NCI-H2227 treated with DMSO at 0.1 percent for 48 hours (cell line): ENCODE data around the gene NXF3.
"Not testable (repeated sequence)": the region's sequence is repeated elsewhere in the genome, so short reads cannot be mapped to it uniquely, and the experiment has no call there.

Experiments
- DNase-seq: peaks from one replicate; lab custom pipeline; 2025; lab: John Stamatoyannopoulos, UW

Gene NXF3

GRCh38 chrX:103092942-103093341 is at the start of gene NXF3:
TSS of gene NXF3 (minus strand) at chrX:103093143. CDS start at chrX:103093023, 120 bp downstream.
- no peak for DNase-seq

DNA sequence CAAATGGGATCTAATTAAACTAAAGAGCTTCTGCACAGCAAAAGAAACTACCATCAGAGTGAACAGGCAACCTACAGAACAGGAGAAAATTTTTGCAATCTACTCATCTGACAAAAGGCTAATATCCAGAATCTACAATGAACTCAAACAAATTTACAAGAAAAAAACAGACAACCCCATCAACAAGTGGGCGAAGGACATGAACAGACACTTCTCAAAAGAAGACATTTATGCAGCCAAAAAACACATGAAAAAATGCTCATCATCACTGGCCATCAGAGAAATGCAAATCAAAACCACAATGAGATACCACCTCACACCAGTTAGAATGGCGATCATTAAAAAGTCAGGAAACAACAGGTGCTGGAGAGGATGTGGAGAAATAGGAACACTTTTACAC is 43.6 kb upstream of the NXF3 start:
- DNase-seq = not testable (repeated sequence)

GRCh38 chrX:103124284-103124683 is 31.3 kb upstream of the NXF3 start:
- DNase-seq = no peak

- DNase-seq = no peak
Measured at GRCh38 chrX:103120748-103121147, 27.8 kb upstream of the NXF3 start.

GRCh38 chrX:103116970-103117369 is 24.0 kb upstream of the NXF3 start:
- not testable (repeated sequence) for DNase-seq

- DNase-seq = not testable (repeated sequence)
Measured at GRCh38 chrX:103109497-103109896, 16.6 kb upstream of the NXF3 start.

DNA sequence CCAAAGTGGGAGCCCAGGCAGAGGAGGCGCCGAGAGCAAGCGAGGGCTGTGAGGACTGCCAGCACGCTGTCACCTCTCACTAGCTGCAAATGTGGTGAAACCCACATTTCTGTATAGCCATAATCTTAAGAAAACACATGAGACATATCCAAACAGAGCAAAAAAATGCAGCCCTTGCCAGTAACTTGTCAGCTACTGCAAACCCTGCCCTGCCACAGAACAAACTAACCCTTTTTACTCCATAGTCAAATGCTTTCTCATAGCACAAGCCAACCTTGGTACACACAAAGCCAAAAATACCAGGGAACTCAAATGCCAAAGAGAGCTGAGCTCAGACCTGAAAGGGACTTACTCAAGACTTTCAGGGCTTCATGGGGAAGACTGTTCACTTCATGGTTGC is 14.9 kb upstream of the NXF3 start:
- DNase-seq = no peak

- DNase-seq = not testable (repeated sequence)
Measured at GRCh38 chrX:103107227-103107737, 14.3 kb upstream of the NXF3 start.

DNA sequence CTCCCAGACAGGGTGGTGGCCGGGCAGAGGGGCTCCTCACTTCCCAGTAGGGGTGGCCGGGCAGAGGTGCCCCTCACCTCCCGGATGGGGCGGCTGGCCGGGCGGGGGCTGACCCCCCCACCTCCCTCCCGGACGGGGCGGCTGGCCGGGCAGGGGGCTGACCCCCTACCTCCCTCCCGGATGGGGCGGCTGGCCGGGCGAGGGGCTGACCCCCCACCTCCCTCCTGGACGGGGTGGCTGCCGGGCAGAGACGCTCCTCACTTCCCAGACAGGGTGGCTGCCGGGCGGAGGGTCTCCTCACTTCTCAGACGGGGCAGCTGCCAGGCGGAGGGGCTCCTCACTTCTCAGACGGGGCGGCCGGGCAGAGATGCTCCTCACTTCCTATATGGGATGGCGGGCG is 11.4 kb upstream of the NXF3 start:
- not testable (repeated sequence) for DNase-seq

DNA sequence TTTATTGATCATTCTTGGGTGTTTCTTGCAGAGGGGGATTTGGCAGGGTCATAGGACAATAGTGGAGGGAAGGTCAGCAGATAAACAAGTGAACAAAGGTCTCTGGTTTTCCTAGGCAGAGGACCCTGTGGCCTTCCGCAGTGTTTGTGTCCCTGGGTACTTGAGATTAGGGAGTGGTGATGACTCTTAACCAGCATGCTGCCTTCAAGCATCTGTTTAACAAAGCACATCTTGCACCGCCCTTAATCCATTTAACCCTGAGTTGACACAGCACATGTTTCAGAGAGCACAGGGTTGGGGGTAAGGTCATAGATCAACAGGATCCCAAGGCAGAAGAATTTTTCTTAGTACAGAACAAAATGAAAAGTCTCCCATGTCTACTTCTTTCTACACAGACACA is 10.9 kb upstream of the NXF3 start:
- not testable (repeated sequence) for DNase-seq

DNA sequence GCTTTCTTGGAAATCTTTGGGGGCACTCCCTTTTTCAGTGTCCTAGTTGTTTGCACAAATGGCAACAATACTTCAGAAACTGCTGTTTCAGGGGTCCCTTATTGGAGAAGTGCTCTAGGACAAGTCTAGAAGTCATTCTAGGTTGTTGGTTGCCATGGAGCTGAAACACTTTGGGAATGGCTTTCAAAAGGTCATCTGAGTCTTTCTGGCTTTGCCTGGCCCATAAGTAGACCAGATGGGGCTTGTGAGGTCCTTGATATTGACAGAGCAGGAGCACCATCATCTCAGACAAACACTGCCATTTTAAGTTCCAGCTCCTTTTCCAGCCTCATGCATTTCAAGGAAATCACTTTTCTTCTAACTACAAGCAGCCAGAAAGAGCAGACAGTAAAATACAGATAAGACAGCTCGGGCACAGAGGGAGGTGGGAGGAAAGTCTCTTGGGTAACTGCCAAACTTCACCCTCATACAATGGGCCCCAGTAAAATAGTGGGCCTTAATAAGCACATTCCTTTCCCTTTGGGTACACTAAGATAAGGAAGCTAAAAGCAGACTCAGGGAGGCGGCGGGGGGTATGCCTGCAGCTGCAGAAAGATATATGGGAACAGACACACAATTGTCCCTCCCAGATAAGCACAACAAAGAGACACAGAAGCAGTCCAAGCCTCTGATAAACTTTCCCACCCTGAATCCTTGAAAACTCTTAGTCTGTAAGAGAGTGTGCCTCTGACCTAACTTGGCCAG is 8.5 kb upstream of the NXF3 start:
- peak; percentile 23 for DNase-seq

- DNase-seq = no peak
Measured at GRCh38 chrX:103100484-103100883, 7.5 kb upstream of the NXF3 start.

GRCh38 chrX:103099691-103100090 is 6.7 kb upstream of the NXF3 start:
- no peak for DNase-seq

DNA sequence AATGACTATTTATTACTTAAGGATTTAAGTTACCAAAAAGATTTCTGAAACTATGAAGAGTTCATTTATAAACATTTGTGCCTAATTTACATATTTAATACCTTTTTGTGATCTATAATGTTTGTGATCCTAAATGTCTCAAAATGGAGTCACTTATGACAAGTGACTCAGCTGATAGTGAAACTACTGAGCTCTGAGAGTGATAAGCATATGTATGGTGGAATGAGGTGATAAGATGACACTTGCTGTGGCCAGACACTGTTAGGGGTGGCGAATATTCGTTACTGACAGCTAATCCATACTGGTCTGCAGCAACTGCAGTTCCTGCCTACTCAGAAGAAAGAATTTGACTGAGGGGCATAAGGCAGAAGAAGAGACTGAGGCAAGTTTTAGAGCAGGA is 5.5 kb upstream of the NXF3 start:
- DNase-seq = no peak

DNA sequence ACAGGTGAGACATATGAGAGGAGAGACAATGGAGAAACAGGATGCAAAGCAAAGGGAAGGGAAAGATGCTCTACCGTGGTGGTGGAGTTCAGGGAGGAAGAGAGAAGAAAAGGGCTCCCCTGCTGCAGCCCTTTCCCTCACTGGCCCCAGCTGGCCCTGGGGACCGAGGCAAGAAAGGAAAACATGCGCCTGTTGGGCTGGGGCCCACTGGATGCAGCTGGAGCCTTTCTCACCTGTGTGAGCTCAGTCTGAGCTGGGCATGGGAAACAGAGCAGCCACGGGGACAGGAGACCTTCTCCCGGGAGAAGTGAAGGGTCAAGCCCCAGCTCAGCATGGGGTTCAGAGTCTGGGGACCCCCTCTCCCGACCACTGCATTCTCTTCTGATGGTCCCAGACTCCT is 11.9 kb downstream of the NXF3 start:
- DNase-seq = no peak

DNA sequence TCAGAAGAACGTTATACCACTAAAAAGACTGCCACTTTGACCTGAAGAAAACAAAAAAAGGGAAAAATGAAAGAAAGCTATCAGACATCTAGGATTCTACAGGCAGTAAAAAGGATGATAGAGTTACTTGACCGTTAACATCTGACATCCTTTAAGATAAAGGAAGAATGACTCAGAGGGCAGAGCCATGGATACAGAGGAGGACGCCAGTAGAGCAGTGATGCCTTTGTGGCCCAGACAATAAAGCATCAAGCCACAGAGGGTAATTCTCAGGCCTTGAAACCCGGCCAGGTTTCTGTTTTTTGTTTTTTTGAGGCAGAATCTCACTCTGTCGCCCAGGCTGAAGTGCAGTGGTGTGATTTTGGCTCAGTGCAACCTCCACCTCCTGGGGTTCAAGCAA is 19.5 kb downstream of the NXF3 start:
- DNase-seq = no peak

DNA sequence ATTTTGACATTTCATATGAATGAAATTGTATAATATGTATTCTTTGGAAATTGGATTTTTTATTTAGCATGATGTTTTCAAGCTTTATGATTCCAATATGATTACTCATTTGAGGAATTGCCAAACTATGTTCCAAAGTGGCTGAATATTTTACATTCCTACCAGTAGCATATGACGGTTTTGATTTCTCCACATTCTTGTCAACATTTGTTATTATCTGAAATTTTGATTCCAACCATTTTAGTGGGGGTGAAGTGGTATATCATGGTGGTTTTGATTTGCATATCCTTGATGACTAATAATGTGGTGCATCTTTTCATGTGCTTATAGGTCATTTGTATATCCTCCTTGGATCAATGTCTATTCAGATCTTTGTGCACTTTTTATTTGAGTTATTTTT is 26.3 kb downstream of the NXF3 start:
- no peak for DNase-seq

DNA sequence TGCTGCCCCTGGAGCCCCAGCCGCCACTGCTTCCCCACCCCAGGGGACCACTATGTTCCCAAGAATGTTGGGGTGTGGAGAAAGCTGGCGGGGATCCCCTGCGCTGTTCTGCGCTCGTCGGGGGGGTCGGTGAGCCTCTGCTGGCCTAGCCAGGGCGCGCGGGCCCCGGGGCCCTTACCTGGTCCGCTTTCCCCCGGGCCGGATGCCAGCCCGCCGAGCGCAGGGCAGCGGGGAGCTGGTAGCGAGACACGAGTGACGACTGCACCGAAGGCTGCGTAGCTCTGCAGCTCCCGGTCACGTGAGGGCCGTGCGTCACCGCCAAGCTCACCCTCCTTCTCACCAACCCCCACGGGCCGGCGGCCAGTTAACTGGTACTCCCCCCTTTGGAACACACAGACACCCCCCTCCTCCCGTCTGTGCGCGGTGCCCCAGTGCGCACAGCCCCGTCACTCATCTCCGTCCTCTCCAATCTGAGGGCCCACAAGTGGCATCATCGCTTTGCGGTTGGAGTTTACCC is 29.0 kb downstream of the NXF3 start, which contains the start of gene BEX1:
TSS of gene BEX1 (minus strand) at position 254 of the 517 bp plus-strand sequence. CDS start 897 bp downstream, outside the sequence.
- peak; percentile 93 for DNase-seq

DNA sequence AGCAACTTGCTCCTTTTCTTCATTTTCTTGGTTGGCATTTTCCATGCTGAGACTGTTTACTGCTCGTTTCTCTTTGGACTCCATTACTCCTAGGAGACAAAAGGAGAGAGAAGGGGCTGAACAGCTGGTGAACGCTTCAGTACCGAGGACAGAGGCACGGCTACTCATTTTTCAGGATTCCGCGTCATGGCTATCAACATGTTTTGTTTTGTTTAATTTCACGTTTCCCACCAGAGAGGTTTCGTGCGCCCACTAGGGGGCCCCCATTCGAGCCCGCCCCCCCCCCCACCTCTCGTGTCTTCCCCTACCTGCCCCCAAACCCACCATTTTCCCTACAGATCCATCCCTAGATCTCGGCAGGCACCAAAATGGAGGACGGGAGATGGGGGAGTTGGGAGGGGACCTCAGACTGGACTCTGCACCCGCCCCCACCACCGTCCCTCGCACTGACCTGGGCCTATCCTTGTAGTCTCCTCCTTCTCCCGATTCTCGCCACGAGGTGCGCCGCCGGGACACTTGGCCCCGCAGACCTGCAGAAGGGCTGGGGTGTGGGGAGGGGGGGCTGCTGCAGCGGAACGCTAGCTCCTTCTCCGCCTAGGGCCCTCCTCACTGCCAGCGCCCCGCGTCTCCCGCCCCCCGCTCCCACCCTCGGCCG is 29.6 kb downstream of the NXF3 start:
- DNase-seq = peak; percentile 78

- DNase-seq = no peak
Measured at GRCh38 chrX:103061486-103061885, 31.5 kb downstream of the NXF3 start.

DNA sequence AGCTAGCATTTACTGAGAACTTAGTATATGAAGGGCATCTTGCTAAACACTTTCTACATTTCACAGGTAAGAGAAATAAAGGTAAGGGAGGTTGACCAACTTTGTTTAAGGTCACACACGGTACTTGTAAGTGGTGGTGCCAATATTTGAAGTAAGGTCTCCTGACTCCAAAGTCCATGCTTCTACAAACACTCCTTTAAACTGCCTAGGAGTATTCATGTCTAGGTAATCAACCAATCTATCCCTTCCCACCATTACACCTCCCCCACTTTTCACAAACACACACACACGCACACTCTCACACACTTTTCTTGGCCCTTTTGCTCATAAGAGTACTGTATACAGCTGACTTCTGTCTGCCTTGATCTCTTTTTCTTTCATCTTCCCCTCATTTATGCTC is 36.0 kb downstream of the NXF3 start:
- DNase-seq = no peak

DNA sequence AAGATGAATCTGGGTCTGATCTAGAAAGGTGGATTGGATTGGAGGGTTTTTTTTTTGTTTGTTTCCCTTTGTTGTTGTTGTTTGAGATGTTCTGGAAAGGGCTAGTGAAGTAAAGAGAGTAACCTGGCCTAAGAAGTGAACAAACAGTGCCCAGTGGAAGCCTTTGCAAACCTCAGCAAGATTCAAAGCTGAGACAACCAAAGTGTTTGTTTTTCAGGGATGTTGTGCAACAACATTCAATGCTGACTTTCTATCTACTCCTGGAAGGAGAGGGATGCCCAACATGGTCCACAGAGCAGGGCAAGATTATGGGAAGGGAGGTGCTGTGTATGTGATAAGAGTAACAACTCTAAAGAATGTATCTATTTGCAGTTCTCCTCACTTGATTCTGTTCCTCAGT is 40.3 kb downstream of the NXF3 start:
- no peak for DNase-seq

DNA sequence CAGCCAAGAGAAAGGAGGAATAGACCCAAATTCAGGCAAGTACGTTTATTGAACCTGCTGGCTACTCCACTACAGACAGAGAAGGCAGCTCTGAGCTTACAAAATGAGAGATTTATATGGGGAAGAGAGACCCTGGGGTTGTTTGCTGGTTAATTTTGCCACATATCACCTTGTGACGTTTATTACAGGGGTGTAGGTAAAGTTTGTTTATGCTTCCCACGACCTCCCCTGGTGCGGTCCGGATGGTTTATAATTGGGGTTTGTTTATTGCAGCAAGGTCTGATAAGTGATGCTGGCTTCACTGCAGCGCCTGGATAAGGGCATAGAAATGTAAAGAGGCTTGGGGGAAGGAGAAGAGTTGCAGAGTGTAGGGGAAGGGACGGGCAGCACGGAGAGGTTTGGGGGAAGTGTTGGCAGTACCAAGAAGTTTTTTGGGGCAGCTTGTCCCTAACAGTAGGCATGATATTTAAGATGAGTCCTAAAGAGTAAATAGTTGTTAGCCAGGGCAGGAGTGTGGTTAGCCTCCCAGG is 41.6 kb downstream of the NXF3 start:
- no peak for DNase-seq
